ENCODE data around the gene RNF214.

RNF214 gene

GRCh38 chr11:117278347-117278746 lies 45.9 kb downstream of the RNF214 start:
- Histone ChIP-seq H3K36me3 (ENCODE audit: control insufficient read depth, low read length) (peaks cover 11% of the 10 kb centered on the region; the same call in 1 of the 2 replicates), H4K20me1 (ENCODE audit: control insufficient read depth, insufficient read depth, low read depth, low read length) (no peaks in the 10 kb centered on the region), H3K27me3 (ENCODE audit: control insufficient read depth, low read length) (no peaks in the 10 kb centered on the region), H3K9me2 (replicated peaks; ENCODE audit: control insufficient read depth, low read length) (no peaks in the 10 kb centered on the region), H3K79me2 (ENCODE audit: control insufficient read depth, low read length) (no peaks in the 10 kb centered on the region), H3K4me3 (ENCODE audit: low read length) (no peak overlapping the region), H3K27ac (ENCODE audit: low read depth, low read length) (no peak overlapping the region), H3K9me3 (ENCODE audit: control insufficient read depth, insufficient read depth, low read length) (no peaks in the 10 kb centered on the region), H3F3A (ENCODE audit: control insufficient read depth, insufficient read depth) (no peaks in the 10 kb centered on the region), H3K4me1 (ENCODE audit: control insufficient read depth, low read length) (no peaks in the 10 kb centered on the region), H3K4me2 (ENCODE audit: low read length) (no peak overlapping the region)
- TF ChIP-seq EZH2phosphoT487 (IDR thresholded peaks at IDR 0.05; ENCODE audit: borderline replicate concordance, low read length), result no peak
- TF ChIP-seq, protein P1, sequence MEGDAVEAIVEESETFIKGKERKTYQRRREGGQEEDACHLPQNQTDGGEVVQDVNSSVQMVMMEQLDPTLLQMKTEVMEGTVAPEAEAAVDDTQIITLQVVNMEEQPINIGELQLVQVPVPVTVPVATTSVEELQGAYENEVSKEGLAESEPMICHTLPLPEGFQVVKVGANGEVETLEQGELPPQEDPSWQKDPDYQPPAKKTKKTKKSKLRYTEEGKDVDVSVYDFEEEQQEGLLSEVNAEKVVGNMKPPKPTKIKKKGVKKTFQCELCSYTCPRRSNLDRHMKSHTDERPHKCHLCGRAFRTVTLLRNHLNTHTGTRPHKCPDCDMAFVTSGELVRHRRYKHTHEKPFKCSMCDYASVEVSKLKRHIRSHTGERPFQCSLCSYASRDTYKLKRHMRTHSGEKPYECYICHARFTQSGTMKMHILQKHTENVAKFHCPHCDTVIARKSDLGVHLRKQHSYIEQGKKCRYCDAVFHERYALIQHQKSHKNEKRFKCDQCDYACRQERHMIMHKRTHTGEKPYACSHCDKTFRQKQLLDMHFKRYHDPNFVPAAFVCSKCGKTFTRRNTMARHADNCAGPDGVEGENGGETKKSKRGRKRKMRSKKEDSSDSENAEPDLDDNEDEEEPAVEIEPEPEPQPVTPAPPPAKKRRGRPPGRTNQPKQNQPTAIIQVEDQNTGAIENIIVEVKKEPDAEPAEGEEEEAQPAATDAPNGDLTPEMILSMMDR (IDR thresholded peaks at IDR 0.05; ENCODE audit: low read depth, low read length, poor library complexity, severe bottlenecking), result no peak

GRCh38 chr11:117279711-117280376 lies 47.4 kb downstream of the RNF214 start:
- TF ChIP-seq, protein P1 (IDR thresholded peaks at IDR 0.05; ENCODE audit: low read depth, low read length, poor library complexity, severe bottlenecking), result no peak
- no peak for TF ChIP-seq EZH2phosphoT487 (IDR thresholded peaks at IDR 0.05; ENCODE audit: borderline replicate concordance, low read length)
- Histone ChIP-seq H3K9me3 (ENCODE audit: control insufficient read depth, insufficient read depth, low read length) (no peaks in the 10 kb centered on the region), H3K9me2 (replicated peaks; ENCODE audit: control insufficient read depth, low read length) (no peaks in the 10 kb centered on the region), H3K79me2 (ENCODE audit: control insufficient read depth, low read length) (no peaks in the 10 kb centered on the region), H3F3A (ENCODE audit: control insufficient read depth, insufficient read depth) (no peaks in the 10 kb centered on the region), H3K4me1 (ENCODE audit: control insufficient read depth, low read length) (no peaks in the 10 kb centered on the region), H3K4me2 (ENCODE audit: low read length) (no peak overlapping the region), H4K20me1 (ENCODE audit: control insufficient read depth, insufficient read depth, low read depth, low read length) (no peaks in the 10 kb centered on the region), H3K27me3 (ENCODE audit: control insufficient read depth, low read length) (no peaks in the 10 kb centered on the region), H3K27ac (ENCODE audit: low read depth, low read length) (no peak overlapping the region), H3K36me3 (ENCODE audit: control insufficient read depth, low read length) (peaks cover 16% of the 10 kb centered on the region; the same call in 1 of the 2 replicates), H3K4me3 (ENCODE audit: low read length) (no peak overlapping the region)

DNA sequence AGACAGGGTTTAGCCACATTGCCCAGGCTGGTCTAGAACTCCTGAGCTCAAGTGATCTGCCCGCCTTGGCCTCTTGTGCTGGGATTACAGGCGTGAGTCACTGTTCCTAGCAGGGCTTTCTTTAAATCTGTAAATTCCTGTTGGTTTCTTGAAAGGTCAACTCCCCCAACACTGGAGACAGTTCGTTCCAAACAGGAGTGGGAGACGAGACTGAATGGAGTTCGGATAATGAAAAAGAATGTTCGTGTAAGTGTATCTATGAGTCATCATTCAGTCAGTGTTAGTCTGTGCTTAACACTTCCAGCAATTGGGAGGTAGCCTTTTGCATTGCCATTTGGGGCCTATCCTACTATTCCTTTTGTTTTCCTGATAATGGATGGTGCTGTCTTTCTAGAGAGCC lies 48.7 kb downstream of the RNF214 start:
- no peak overlapping the region for H3K4me3 ChIP-seq (ENCODE audit: low read length)
- TF ChIP-seq EZH2phosphoT487 (IDR thresholded peaks at IDR 0.05; ENCODE audit: borderline replicate concordance, low read length), result no peak
- TF ChIP-seq, protein P1 (IDR thresholded peaks at IDR 0.05; ENCODE audit: low read depth, low read length, poor library complexity, severe bottlenecking), result no peak
- H3K4me1 ChIP-seq (ENCODE audit: control insufficient read depth, low read length), result no peaks in the 10 kb centered on the region
- H3K9me2 ChIP-seq (replicated peaks; ENCODE audit: control insufficient read depth, low read length), result no peaks in the 10 kb centered on the region
- H3K4me2 ChIP-seq (ENCODE audit: low read length), result no peak overlapping the region
- H3K36me3 ChIP-seq (ENCODE audit: control insufficient read depth, low read length), result peaks cover 16% of the 10 kb centered on the region; the same call in 1 of the 2 replicates
- no peaks in the 10 kb centered on the region for H3K27me3 ChIP-seq (ENCODE audit: control insufficient read depth, low read length)
- H3K79me2 ChIP-seq (ENCODE audit: control insufficient read depth, low read length), result no peaks in the 10 kb centered on the region
- H3K9me3 ChIP-seq (ENCODE audit: control insufficient read depth, insufficient read depth, low read length), result no peaks in the 10 kb centered on the region
- H3K27ac ChIP-seq (ENCODE audit: low read depth, low read length), result no peak overlapping the region
- no peaks in the 10 kb centered on the region for H4K20me1 ChIP-seq (ENCODE audit: control insufficient read depth, insufficient read depth, low read depth, low read length)
- no peaks in the 10 kb centered on the region for H3F3A ChIP-seq (ENCODE audit: control insufficient read depth, insufficient read depth)
